SU-DHL-6 (cell line): Measurements from ENCODE around the gene RASL10A.

Experiments used
- CTCF ChIP-seq: fragments of 200-600 bp; sonication (generic); IDR thresholded peaks from one replicate; pipeline ENCODE4 v1.5.1; 2017; ENCODE audit warnings: antibody characterized with exemption, mild to moderate bottlenecking, low read length, moderate library complexity; ENCODE audit not compliant: insufficient read depth, poor library complexity, severe bottlenecking
- EZH2phosphoT487 ChIP-seq: fragments of 200-600 bp; sonication (generic), shearing (Covaris generic); conservative IDR thresholded peaks from 2 replicates; pipeline ENCODE4 v1.6.1; 2018; ENCODE audit warnings: mild to moderate bottlenecking, antibody characterized with exemption, low read length, moderate library complexity, mixed read lengths

GRCh38 chr22:29342577-29343312 lies 27.2 kb upstream of the RASL10A start:
- no peak for TF ChIP-seq CTCF
- no peak for TF ChIP-seq EZH2phosphoT487
